GM12878 (cell line): Measurements from ENCODE around the gene RIPPLY2. TPM values are rescaled to one million over a fixed set of nuclear protein-coding genes. Genes with fewer than 3 reads are reported as not detected.

Experiments
- ATAC-seq: fragments of 200-7000 bp; cut with Tn5 transposase; 3 replicates; pipeline ENCODE4 v1.9.1; 2020; ENCODE audit warnings: mild to moderate bottlenecking, moderate library complexity
- BruUV-seq: library from RNA; stranded (reverse); fragments of 400-500 nt; replicated peaks from 2 replicates; lab custom pipeline; 2021; lab: Mats Ljungman, UMichigan
- CTCF ChIA-PET: fragments of 300-600 bp; sonication (Branson Sonifier 250); formaldehyde crosslinking; extraction: SDS; loops from one replicate; lab custom pipeline; 2021; ENCODE audit warnings: inconsistent platforms; lab: Yijun Ruan, JAX
- POLR2A ChIA-PET: fragments of 350-600 bp; formaldehyde crosslinking; extraction: SDS; loops from one replicate; lab custom pipeline; 2021; ENCODE audit warnings: inconsistent platforms; lab: Charles Lee
- RAD21 ChIA-PET: fragments of 300-600 bp; sonication (Branson Sonifier 250); formaldehyde crosslinking; loops from one replicate; lab custom pipeline; 2023; ENCODE audit warnings: antibody characterized with exemption; ENCODE audit not compliant: unreplicated experiment; lab: Charles Lee
- SMC1A ChIA-PET: fragments of 300-600 bp; sonication (Branson Sonifier 250); formaldehyde crosslinking; loops from one replicate; lab custom pipeline; 2023; ENCODE audit not compliant: unreplicated experiment, uncharacterized antibody; lab: Charles Lee
- DNase-seq: peaks from one replicate; pipeline ENCODE4 v3.0.0-alpha.2; 2011; ENCODE audit warnings: low read depth, low spot score
- FAIRE-seq: peaks from 3 replicates; lab custom pipeline; 2011; peaks lifted over from hg19 to GRCh38; lab: Jason Lieb, UNC
- H2AFZ ChIP-seq: 2 replicates; pipeline ENCODE4 v1.6.0; 2011; ENCODE audit warnings: low read depth, low read length, control low read depth; ENCODE audit not compliant: control insufficient read depth
- H3K27ac ChIP-seq: 2 replicates; pipeline ENCODE4 v1.5.1; 2011; ENCODE audit warnings: control low read depth; ENCODE audit not compliant: control insufficient read depth, insufficient read depth
- H3K27me3 ChIP-seq, 2 experiments: replicated peaks in 1 of 2; 2 replicates each; pipeline versions ENCODE4 v1.6.0 to v1.6.1; 2011; ENCODE audit warnings: low read length in 1 of 2; ENCODE audit not compliant: control insufficient read depth in 2 of 2, insufficient read depth in 2 of 2
- H3K36me3 ChIP-seq, 2 experiments: 2 replicates each; pipeline ENCODE4 v1.5.1; 2011; ENCODE audit warnings: low read length in 1 of 2; ENCODE audit not compliant: control insufficient read depth in 2 of 2, insufficient read depth in 2 of 2
- H3K4me1 ChIP-seq: 2 replicates; pipeline ENCODE4 v1.6.1; 2011; ENCODE audit warnings: mild to moderate bottlenecking, low read length, moderate library complexity, mixed read lengths; ENCODE audit not compliant: control insufficient read depth, insufficient read depth
- H3K4me2 ChIP-seq: 2 replicates; pipeline ENCODE4 v1.6.0; 2011; ENCODE audit warnings: control low read depth; ENCODE audit not compliant: control insufficient read depth, insufficient read depth
- H3K4me3 ChIP-seq: fragments of 200-600 bp; sonication (generic); 2 replicates; pipeline ENCODE4 v1.5.1; 2016
- H3K79me2 ChIP-seq: 2 replicates; pipeline ENCODE4 v1.6.0; 2011; ENCODE audit warnings: low read length; ENCODE audit not compliant: control insufficient read depth, insufficient read depth
- H3K9ac ChIP-seq: 2 replicates; pipeline ENCODE4 v1.8.0; 2011; ENCODE audit warnings: low read length, control low read depth, mixed read lengths; ENCODE audit not compliant: control insufficient read depth, insufficient read depth
- H3K9me3 ChIP-seq: replicated peaks from 3 replicates; pipeline ENCODE4 v1.5.1; 2011; ENCODE audit warnings: mild to moderate bottlenecking, low read length; ENCODE audit not compliant: control insufficient read depth, insufficient read depth
- H4K20me1 ChIP-seq: 2 replicates; pipeline ENCODE4 v1.6.0; 2011; ENCODE audit not compliant: control insufficient read depth, insufficient read depth
- EZH2 ChIP-seq: IDR thresholded peaks from 2 replicates; pipeline ENCODE4 v1.6.1; 2012; ENCODE audit warnings: low read depth, mild to moderate bottlenecking, control low read depth, inconsistent platforms, low read length, borderline replicate concordance; ENCODE audit not compliant: control insufficient read depth
- HDAC2 ChIP-seq: fragments of 200-600 bp; sonication (generic); IDR thresholded peaks from 2 replicates; pipeline ENCODE4 v1.6.1; 2017
- IKZF2 ChIP-seq, 2 experiments: fragments of 450-650 bp; IDR thresholded peaks; 2 replicates each; pipeline ENCODE4 v1.6.1; 2017; ENCODE audit warnings: mild to moderate bottlenecking in 2 of 2, moderate library complexity in 2 of 2
- MEF2A ChIP-seq: IDR thresholded peaks from 2 replicates; pipeline ENCODE4 v1.6.1; 2011; ENCODE audit warnings: low read depth, mild to moderate bottlenecking, low read length, moderate library complexity; ENCODE audit not compliant: insufficient read depth
- NFXL1 ChIP-seq: fragments of 450-650 bp; IDR thresholded peaks from 2 replicates; pipeline ENCODE4 v1.6.1; 2017; ENCODE audit warnings: antibody characterized with exemption, mild to moderate bottlenecking, borderline replicate concordance
- PML ChIP-seq: IDR thresholded peaks from 2 replicates; pipeline ENCODE4 v1.6.1; 2012; ENCODE audit warnings: low read length, inconsistent platforms
- ZNF274 ChIP-seq: IDR thresholded peaks from one replicate; pipeline ENCODE4 v1.8.0; 2011; ENCODE audit not compliant: insufficient read length, insufficient read depth
- WGBS: methylation state at CpG from one replicate; pipeline ENCODE4 v1.1.6; 2016; ENCODE audit warnings: low lambda C conversion rate; ENCODE audit not compliant: insufficient replicate concordance, insufficient coverage; ENCODE audit errors: missing lambda C conversion rate; 5-methylcytosine and 5-hydroxymethylcytosine counted together
- in situ Hi-C: fragments of 300-500 bp; cut with MboI; formaldehyde crosslinking; loops from 9 replicates; pipeline ENCODE4 v1.14.3; 2018; ENCODE audit warnings: mixed read lengths
- intact Hi-C: fragments of 100-400 bp; cut with micrococcal nuclease; formaldehyde crosslinking; loops from one replicate; pipeline ENCODE4 v1.14.2; 2022; ENCODE audit not compliant: unreplicated experiment
- polyA plus RNA-seq, 11 experiments: library from polyadenylated mRNA; depleted of rRNA in 4 of 11; unstranded in 6 of 11; stranded (reverse) in 5 of 11; fragments of >200 nt; fragmentation: Nextera tagmentation in 4 of 11; fragmentation: Illumina TruSeq in 1 of 11; extraction: Ambion mirVana in 4 of 11; extraction: Trizol in 1 of 11; gene quantifications; 1 replicate in 1 of 11; 2 replicates in 10 of 11; pipeline versions ENCODE4 v1.2.1 to v1.2.3, GENCODE V29; 2011 to 2016; ENCODE audit warnings: inconsistent platforms in 2 of 11, missing spikeins in 2 of 11, low read depth in 1 of 11
- total RNA-seq, 4 experiments: library from RNA; depleted of rRNA in 3 of 4; stranded (reverse); fragments of >200 nt in 3 of 4; fragmentation: Illumina TruSeq in 1 of 4; extraction: Trizol in 1 of 4; gene quantifications; 2 replicates each; pipeline versions ENCODE4 v1.2.1 to v1.2.3, GENCODE V29; 2013 to 2021
- TF ChIP-seq, protein P1 (sequence below): IDR thresholded peaks from 2 replicates; pipeline ENCODE4 v1.6.1; 2011; ENCODE audit warnings: low read depth, low read length, improper control_type of control experiment, borderline replicate concordance
- TF ChIP-seq, protein P2 (sequence below): fragments of 450-650 bp; IDR thresholded peaks from 2 replicates; pipeline ENCODE4 v1.6.1; 2017; ENCODE audit warnings: mild to moderate bottlenecking, moderate library complexity
- TF ChIP-seq, protein P3 (sequence below): IDR thresholded peaks from 2 replicates; pipeline ENCODE4 v1.6.1; 2011; ENCODE audit warnings: mild to moderate bottlenecking, low read depth, low read length, moderate library complexity; ENCODE audit not compliant: insufficient replicate concordance

RIPPLY2 gene
- total and polyA plus RNA-seq, 10 of the 15 experiments (the other 5 are each of a cell fraction or from before 2014, with no cell fraction given): 0.09 to 0.51 (median 0.17) TPM; not detected in 7

DNA sequence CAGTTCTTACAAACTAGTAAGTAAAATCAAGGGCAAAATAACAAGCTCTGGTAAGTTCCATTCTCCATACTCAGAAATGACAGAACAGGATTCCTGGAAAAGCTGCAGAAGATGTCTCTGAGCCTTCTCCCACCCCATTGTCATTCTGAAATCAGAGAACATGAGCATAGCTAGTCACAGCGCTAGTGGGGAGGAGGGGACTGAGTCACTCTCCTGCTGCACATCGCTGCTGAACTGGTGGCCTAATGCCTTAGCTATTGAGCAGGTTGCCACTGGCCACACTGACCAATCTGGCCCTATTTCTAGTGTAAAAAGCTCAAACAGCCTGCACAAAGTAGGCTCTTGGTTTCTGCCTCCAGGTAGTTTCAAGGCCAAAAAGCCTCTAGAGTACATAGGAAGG lies 26.1 kb upstream of the RIPPLY2 start (continued):
- TF ChIP-seq, protein P1, sequence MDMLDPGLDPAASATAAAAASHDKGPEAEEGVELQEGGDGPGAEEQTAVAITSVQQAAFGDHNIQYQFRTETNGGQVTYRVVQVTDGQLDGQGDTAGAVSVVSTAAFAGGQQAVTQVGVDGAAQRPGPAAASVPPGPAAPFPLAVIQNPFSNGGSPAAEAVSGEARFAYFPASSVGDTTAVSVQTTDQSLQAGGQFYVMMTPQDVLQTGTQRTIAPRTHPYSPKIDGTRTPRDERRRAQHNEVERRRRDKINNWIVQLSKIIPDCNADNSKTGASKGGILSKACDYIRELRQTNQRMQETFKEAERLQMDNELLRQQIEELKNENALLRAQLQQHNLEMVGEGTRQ: no peak
- TF ChIP-seq ZNF274 (no peak), HDAC2 (no peak), NFXL1 (no peak), EZH2 (no peak), MEF2A (no peak)
- TF ChIP-seq, protein P2, sequence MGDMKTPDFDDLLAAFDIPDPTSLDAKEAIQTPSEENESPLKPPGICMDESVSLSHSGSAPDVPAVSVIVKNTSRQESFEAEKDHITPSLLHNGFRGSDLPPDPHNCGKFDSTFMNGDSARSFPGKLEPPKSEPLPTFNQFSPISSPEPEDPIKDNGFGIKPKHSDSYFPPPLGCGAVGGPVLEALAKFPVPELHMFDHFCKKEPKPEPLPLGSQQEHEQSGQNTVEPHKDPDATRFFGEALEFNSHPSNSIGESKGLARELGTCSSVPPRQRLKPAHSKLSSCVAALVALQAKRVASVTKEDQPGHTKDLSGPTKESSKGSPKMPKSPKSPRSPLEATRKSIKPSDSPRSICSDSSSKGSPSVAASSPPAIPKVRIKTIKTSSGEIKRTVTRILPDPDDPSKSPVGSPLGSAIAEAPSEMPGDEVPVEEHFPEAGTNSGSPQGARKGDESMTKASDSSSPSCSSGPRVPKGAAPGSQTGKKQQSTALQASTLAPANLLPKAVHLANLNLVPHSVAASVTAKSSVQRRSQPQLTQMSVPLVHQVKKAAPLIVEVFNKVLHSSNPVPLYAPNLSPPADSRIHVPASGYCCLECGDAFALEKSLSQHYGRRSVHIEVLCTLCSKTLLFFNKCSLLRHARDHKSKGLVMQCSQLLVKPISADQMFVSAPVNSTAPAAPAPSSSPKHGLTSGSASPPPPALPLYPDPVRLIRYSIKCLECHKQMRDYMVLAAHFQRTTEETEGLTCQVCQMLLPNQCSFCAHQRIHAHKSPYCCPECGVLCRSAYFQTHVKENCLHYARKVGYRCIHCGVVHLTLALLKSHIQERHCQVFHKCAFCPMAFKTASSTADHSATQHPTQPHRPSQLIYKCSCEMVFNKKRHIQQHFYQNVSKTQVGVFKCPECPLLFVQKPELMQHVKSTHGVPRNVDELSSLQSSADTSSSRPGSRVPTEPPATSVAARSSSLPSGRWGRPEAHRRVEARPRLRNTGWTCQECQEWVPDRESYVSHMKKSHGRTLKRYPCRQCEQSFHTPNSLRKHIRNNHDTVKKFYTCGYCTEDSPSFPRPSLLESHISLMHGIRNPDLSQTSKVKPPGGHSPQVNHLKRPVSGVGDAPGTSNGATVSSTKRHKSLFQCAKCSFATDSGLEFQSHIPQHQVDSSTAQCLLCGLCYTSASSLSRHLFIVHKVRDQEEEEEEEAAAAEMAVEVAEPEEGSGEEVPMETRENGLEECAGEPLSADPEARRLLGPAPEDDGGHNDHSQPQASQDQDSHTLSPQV: no peak

DNA sequence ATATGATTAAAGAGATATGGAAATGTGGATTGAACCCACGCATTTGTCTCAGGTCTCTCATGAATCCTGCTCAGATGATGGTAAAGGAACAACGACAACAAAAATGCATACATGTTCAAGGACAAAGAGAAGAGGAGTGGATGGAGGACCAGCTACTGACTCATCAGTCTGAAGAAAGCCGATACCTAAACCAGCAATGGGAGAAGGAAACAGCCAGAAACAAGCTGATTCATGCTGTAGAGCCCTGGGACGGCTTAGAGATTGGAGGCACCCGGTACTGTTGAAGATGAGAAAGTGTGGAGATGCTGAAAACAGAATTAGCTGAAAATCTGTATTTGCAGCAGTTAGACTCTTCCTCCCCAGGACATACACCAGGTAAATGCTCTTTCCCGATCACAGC lies 14.4 kb upstream of the RIPPLY2 start:
- no peaks in the 10 kb centered on the region for H3K27me3 ChIP-seq
- no peak for TF ChIP-seq ZNF274
- TF ChIP-seq, protein P3, sequence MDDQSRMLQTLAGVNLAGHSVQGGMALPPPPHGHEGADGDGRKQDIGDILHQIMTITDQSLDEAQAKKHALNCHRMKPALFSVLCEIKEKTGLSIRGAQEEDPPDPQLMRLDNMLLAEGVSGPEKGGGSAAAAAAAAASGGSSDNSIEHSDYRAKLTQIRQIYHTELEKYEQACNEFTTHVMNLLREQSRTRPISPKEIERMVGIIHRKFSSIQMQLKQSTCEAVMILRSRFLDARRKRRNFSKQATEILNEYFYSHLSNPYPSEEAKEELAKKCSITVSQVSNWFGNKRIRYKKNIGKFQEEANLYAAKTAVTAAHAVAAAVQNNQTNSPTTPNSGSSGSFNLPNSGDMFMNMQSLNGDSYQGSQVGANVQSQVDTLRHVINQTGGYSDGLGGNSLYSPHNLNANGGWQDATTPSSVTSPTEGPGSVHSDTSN: no peak
- TF ChIP-seq PML: no peak
- TF ChIP-seq IKZF2 (IDR thresholded peaks at IDR 0.05): no peak
- TF ChIP-seq, all 136 proteins: peak for 0
- intact Hi-C loops (no loop called here), in situ Hi-C loops (no loop called here)
- Histone ChIP-seq H4K20me1 (no peaks in the 10 kb centered on the region), H3K36me3 (no peaks in the 10 kb centered on the region), H3K9ac (no peak overlapping the region), H2AFZ (no peak overlapping the region), H3K4me1 (no peaks in the 10 kb centered on the region), H3K79me2 (no peaks in the 10 kb centered on the region), H3K9me3 (no peaks in the 10 kb centered on the region), H3K4me3 (no peak overlapping the region), H3K27ac (no peak overlapping the region), H3K4me2 (no peak overlapping the region)
- ChIA-PET POLR2A (no interaction called here), SMC1A (interaction anchor here (1.0 to 1.4 kb wide), 2 partner anchors 10 to 13 kb away, joined by 3 to 4 read pairs; no protein-coding TSS in a partner anchor), RAD21 (interaction anchor here (1.1 kb wide), 1 partner anchor 8 kb away, joined by 3 read pairs; no protein-coding TSS in a partner anchor), CTCF (interaction anchor here (1.0 kb wide), 1 partner anchor 9 kb away, joined by 3 read pairs; no protein-coding TSS in a partner anchor)
- no TSS peak for BruUV-seq
- 18% methylated on average over 6 of the region's 6 CpGs for WGBS
- no peak for ATAC-seq
- no peak for DNase-seq
- FAIRE-seq: no peak
